Endometrial microvascular endothelial cells (primary cell): ENCODE data around the gene UFD1. TPM values are rescaled to one million over a fixed set of nuclear protein-coding genes. Genes with fewer than 3 reads are reported as not detected.

ENCODE experiments used
- in situ Hi-C: cut with HindIII; loops from 2 replicates; pipeline ENCODE4 v1.10.0; 2017; ENCODE audit warnings: low sequenced_read_pairs, low pct_unique_long_range_greater_than_20kb; ENCODE audit errors: inconsistent ontology term
- total RNA-seq: library from RNA; depleted of rRNA; stranded (reverse); fragments of >200 nt; gene quantifications from one replicate; pipeline ENCODE4 v1.2.3, GENCODE V29; 2015; ENCODE audit errors: inconsistent ontology term

The UFD1 gene
- 93.5 TPM for total RNA-seq

DNA sequence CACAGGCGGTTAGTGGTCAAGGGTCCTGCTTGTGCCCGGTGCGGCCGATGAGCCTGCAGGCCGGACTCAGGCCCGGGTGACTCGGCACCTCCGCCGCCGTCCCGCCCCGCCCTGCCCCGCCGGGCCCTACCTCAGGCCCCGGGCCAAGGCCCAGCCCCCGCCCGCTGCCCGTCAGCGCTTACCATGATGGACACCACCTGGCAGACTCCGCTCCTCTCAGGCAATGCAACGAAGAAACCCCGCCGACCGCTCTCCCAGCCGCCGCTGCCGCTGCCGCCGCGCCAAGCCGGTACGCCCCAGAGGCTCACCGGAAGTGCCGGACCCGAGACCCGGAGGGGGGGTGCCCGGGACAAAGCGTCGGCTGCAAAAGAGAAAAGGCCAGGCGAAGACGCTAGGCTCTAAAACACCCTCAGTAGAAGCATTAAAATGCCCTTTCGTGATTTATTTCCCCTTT lies at the start of gene UFD1:
UFD1 (minus strand) TSS at position 293 of the 454 bp plus-strand sequence; CDS start at position 185, 108 bp downstream.
- in situ Hi-C loops = no loop called here

- in situ Hi-C loops = no loop called here
Measured at GRCh38 chr22:19527861-19528417, 48.9 kb upstream of the UFD1 start.

GRCh38 chr22:19527321-19527721 lies 48.3 kb upstream of the UFD1 start:
- in situ Hi-C loops = no loop called here

- in situ Hi-C loops = no loop called here
Measured at GRCh38 chr22:19526702-19527111, 47.7 kb upstream of the UFD1 start.

- in situ Hi-C loops = no loop called here
Measured at GRCh38 chr22:19526076-19526701, 47.2 kb upstream of the UFD1 start.

DNA sequence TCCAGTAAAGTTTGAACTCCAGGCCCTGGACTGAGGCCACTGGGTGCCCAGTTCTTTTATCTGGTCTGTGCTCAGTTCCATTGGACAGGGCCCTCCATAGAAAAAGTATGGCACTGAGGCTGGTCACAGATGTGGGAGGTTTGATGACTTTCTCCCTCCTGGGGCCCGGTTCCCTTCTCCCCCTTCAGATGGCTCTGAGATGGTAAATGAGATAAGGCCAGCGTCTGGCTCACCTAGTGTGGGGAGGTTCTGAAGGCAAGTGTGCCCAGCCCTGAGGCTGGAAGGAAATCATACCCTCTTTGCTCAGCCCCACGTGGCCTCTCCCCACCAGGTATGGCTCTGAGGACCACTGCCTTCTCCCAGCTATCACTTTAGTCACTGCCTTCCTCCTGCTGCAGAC lies 46.7 kb upstream of the UFD1 start:
- in situ Hi-C loops = no loop called here

GRCh38 chr22:19525116-19525660 lies 46.2 kb upstream of the UFD1 start:
- in situ Hi-C loops = no loop called here

DNA sequence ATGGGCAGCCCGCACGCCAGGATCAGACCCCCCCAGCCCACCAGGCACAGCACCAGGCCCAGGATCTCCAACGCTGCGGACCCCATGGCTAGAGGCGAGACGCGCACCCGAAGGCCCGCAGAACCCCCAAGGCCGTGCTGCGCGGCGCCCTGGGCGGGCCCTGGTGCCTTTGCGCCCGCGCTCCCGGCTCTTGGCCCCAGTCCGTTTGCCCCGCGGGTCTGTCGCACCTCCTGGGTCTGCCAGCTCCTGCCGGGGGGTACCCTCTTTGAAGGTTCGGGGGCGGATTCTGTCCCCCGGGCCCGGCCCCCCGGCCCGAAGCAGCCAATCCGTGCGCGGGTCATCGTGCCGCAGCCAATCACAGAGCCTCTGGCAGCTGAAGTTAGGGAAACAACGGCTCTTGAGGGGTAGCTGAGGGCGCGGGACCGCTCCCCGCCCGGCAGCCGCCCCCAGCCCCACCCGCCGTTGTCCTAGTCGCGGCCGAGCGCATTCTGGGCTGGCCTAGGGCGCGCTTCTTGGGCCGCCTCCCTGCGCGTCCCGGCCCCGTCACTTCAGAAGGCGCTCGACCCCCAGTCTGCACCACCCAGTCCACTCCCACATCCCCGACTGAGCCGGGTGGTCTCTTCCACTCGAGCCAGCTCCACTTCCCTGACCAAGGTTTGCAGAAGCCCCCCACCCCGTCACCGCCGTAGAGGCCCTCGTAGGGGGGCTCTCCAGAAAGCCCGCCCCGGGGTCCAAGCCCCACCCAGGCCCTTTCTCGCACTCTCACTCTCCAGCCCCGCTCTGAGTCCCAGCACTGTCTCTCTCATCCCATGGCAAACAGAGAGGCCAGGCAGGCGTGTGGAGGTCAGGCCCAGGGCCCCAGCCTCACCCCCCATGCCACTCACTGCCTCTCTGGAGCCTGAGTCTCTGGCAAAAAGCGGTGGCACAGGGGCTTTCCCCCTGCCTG lies 45.5 kb upstream of the UFD1 start, which contains the start of gene CLDN5:
CLDN5 (minus strand) TSS at position 241 of the 946 bp plus-strand sequence; CDS start at position 86, 155 bp downstream.
- in situ Hi-C loops = no loop called here

DNA sequence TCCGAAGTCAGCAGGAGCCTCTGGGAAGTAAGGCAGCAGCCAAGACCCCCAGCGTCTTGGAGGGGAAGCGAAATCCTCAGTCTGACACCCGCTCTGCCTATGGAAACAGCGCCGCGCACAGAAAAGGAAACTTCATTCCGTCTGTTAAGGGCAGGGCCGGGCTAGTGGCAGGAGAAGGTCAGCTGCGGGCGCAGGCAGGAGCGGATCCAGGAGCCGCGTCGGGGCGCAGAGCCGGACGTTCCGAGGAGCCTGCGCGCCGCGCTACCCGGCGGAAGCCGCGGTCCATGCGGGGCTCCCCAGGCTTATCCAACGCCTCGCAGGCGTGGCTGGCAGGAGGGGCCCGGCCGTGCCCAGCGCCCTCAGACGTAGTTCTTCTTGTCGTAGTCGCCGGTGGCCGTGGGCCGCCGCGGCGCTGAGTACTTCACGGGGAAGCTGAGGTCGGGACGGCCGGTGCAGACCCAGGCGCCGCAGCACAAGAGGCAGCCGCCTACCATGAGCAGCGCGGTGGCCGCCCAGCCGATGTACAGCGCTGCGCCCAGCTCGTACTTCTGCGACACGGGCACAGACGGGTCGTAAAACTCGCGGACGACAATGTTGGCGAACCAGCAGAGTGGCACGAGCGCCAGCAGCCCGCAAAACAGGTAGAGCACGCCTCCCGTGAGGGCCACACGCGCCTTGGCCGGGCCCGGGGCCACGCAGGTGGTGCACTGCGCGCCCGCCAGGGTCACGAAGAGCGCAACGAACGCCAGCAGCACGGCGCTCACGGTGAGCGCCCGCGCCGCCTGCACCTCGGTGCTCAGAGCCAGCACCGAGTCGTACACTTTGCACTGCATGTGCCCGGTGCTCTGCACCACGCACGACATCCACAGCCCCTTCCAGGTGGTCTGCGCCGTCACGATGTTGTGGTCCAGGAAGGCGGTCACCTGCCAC lies 44.5 kb upstream of the UFD1 start:
- in situ Hi-C loops = no loop called here

DNA sequence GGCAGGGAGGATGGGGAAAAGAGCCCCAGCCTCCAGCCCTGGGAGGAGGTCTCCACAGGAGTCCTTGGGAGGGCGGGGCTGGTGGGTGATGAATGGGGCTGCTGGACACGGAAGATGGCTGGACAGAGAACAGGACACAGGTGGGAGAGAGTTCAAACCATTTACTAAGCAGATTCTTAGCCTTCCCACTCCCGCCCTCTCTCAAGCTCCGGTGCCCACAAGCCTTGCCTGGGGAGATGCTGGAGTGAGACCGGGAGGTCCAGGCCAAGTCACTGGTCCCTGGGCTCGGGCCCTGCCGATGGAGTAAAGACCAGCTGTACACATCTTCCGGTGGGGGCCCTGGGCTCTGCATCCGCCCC lies 43.9 kb upstream of the UFD1 start:
- in situ Hi-C loops = no loop called here

DNA sequence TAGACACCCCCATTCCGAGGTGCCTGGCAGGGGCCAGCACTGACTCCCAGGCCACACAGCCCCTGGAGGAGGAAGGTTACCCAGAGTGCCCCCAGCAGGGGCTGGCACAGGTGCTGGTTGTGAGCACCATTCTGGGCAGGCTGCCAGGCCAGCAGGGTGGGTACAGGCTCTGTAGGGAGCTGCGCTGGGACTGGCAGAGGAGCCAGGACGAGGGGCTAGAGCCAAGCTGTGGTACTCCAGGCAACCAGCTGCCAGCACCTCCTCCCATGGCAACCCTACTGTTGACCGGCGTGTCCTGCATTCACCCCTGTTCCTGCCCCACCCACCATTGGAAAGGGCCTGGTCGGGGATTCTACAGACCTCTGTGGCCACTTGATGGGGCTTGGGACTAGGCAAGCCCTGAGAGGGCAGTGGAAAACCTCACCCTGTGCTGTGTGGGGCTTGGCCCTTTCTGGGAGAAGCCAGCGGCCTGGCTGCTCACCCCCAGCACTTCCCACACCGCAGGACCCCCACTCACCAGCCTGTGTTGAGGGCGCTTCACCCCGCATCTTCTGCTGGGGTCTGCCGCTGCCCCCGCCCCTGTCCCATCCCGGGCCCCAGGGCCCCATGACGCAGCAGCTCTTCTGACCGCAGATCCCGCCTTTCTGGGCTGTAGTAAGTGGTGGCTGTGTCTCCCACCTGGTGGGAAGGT lies 43.3 kb upstream of the UFD1 start:
- in situ Hi-C loops = no loop called here

DNA sequence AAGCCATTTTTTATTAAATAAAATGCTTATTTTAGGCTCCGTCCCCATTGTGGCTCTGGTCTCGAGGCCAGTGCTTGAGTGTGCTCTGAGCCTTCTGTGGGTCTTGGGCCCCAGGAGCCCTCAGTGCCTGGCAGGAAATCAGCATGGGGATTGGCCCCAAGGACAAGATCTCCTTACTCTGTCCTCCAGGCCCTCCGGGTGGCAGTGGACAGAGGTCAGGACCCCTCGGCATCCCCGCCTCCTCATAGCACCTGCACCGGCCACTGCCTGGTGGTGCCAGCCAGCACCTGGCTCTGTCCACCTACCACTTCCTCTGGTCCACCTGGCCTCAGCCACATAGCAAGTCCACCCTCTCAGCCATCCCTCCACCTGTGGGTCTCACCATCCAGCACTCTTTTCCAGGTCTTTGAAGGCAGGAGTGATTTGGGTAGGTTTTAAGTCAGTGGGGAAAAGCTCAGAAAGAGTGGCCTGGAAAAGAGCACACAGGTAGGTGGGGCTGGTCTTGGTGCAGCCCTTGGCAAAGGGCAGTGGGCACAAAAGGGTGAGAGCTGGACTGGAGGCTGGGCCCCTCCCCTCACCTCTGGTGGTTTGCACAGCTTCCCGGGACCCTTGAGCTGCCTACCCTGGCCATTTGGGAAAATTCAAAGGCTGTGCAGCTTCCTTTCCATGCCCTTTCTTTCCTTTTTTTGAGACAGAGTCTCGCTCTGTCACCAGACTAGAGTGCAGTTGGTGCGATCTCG lies 41.7 kb upstream of the UFD1 start:
- in situ Hi-C loops = no loop called here

- in situ Hi-C loops = no loop called here
Measured at GRCh38 chr22:19520007-19520406, 41.0 kb upstream of the UFD1 start.

GRCh38 chr22:19519041-19519926 lies 40.3 kb upstream of the UFD1 start:
- in situ Hi-C loops = no loop called here

DNA sequence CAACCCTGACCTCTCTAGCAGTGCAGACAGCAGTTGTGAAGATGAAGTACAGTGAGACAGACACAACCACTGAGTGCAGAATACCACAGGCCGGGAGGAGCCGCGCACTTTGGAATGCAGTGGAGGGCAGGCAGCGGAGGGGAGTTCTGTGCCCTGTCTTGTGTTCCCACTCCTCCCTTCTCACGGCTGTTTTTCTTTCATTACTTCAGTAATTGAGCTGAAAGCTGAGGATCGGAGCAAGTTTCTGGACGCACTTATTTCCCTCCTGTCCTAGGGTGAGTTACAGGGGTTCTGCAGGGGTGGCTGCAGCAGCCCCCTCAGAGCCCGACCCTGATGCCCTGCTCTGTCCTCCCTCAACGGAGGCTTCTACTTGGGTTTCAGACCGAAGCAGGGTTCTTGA lies 39.6 kb upstream of the UFD1 start:
- in situ Hi-C loops = no loop called here

- in situ Hi-C loops = no loop called here
Measured at GRCh38 chr22:19517919-19518611, 39.1 kb upstream of the UFD1 start.
